CD4-positive, alpha-beta memory T cell (primary cell): ENCODE data around the gene SUMF2. TPM values are rescaled to one million over a fixed set of nuclear protein-coding genes. Genes with fewer than 3 reads are reported as not detected.

Source experiments
- CTCF ChIA-PET: fragments of 350-600 bp; sonication (Branson Sonifier 250); formaldehyde crosslinking; loops from one replicate; lab custom pipeline; 2021; ENCODE audit warnings: inconsistent platforms; ENCODE audit not compliant: partially characterized antibody; lab: Charles Lee
- POLR2A ChIA-PET: fragments of 350-600 bp; sonication (Branson Sonifier 250); formaldehyde crosslinking; loops from one replicate; lab custom pipeline; 2021; ENCODE audit not compliant: partially characterized antibody; lab: Charles Lee
- DNase-seq, 5 donors: peaks; one replicate each; pipeline versions ENCODE4 v3.0.0 to v3.0.0-alpha.2; 2020 to 2022; ENCODE audit warnings: mixed read lengths in 1 of 5
- H3K27ac ChIP-seq: one replicate; pipeline ENCODE4 v1.7.0; 2013; ENCODE audit warnings: low read depth, low read length
- H3K27me3 ChIP-seq: 2 replicates; pipeline ENCODE4 v1.7.0; 2013; ENCODE audit warnings: mild to moderate bottlenecking, low read length, moderate library complexity; ENCODE audit not compliant: insufficient read depth
- H3K36me3 ChIP-seq: 2 replicates; pipeline ENCODE4 v1.7.0; 2013; ENCODE audit warnings: mild to moderate bottlenecking, low read length, moderate library complexity; ENCODE audit not compliant: insufficient read depth
- H3K4me1 ChIP-seq: 2 replicates; pipeline ENCODE4 v1.7.0; 2013; ENCODE audit warnings: mild to moderate bottlenecking, low read length, moderate library complexity; ENCODE audit not compliant: insufficient read depth
- H3K4me3 ChIP-seq, 2 donors: one replicate each; pipeline ENCODE4 v1.7.0; 2013; ENCODE audit warnings: low read length in 2 of 2, mild to moderate bottlenecking in 1 of 2
- H3K9me3 ChIP-seq, 2 donors: one replicate each; pipeline ENCODE4 v1.7.0; 2013; ENCODE audit warnings: low read length in 2 of 2, control low read depth in 1 of 2; ENCODE audit not compliant: control insufficient read depth in 1 of 2
- H3K27ac Mint-ChIP-seq, 7 donors: one replicate each; pipeline ENCODE4 v1.8.0; 2020 to 2021; ENCODE audit warnings: mixed read lengths in 7 of 7, mild to moderate bottlenecking in 6 of 7, inconsistent platforms in 3 of 7, moderate library complexity in 3 of 7
- H3K27me3 Mint-ChIP-seq, 2 donors: one replicate each; pipeline ENCODE4 v1.8.0; 2020 to 2021; ENCODE audit warnings: mixed read lengths in 2 of 2
- H3K36me3 Mint-ChIP-seq, 2 donors: one replicate each; pipeline ENCODE4 v1.8.0; 2020 to 2021; ENCODE audit warnings: mixed read lengths in 2 of 2, inconsistent platforms in 1 of 2, mild to moderate bottlenecking in 1 of 2
- H3K4me1 Mint-ChIP-seq, 4 donors: one replicate each; pipeline ENCODE4 v1.8.0; 2020 to 2021; ENCODE audit warnings: mixed read lengths in 4 of 4, mild to moderate bottlenecking in 1 of 4
- H3K4me3 Mint-ChIP-seq, 8 donors: one replicate each; pipeline ENCODE4 v1.8.0; 2020 to 2021; ENCODE audit warnings: mixed read lengths in 8 of 8, mild to moderate bottlenecking in 7 of 8, moderate library complexity in 6 of 8, inconsistent platforms in 3 of 8
- H3K9me3 Mint-ChIP-seq, 8 donors: one replicate each; pipeline ENCODE4 v1.8.0; 2020 to 2021; ENCODE audit warnings: mixed read lengths in 8 of 8, mild to moderate bottlenecking in 5 of 8, inconsistent platforms in 3 of 8, moderate library complexity in 1 of 8
- intact Hi-C: fragments of 100-400 bp; cut with micrococcal nuclease; formaldehyde crosslinking; loops from one replicate; pipeline ENCODE4 v1.15.1; 2023
- polyA plus RNA-seq, 2 donors: library from polyadenylated mRNA; unstranded; fragments of 300-500 nt; fragmentation: Illumina TruSeq; gene quantifications; one replicate each; pipeline ENCODE4 v1.2.3, GENCODE V29; 2021
- total RNA-seq, 2 experiments: library from RNA; stranded (reverse); gene quantifications; one replicate each; pipeline ENCODE4 v1.2.3, GENCODE V29; 2021

SUMF2 gene
- total and polyA plus RNA-seq, 4 experiments from 2014 or later = 79.9 to 177 (median 164) TPM

DNA sequence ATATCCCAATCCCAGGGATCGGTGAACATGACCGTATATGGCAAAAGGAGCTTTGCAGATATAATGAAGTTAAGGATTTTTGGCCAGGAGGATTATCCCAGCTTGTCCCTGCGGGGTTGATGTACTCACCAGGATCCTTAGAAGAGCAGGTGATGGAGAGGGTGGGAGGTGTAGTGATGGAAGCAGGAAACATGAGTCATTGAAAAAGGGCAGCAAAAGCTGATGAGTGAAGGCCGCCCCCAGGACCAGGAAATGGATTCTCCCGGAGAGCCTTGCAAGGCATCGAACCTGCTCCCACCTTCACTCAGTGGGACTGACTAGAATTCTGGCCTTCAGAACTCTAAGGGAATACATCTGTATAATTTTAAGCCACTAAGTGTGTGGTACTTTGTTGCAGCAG is 57.4 kb downstream of the SUMF2 start:
- no peak overlapping the region for H3K4me3 ChIP-seq
- Mint-ChIP-seq H3K4me1 (no peaks in the 10 kb centered on the region), H3K27me3 (peaks cover 12 to 24% of the 10 kb centered on the region in 2 donors), H3K27ac (no peak overlapping the region), H3K9me3 (no peaks in the 10 kb centered on the region), H3K4me3 (no peak overlapping the region), H3K36me3 (no peaks in the 10 kb centered on the region)
- no peak for DNase-seq
- no peaks in the 10 kb centered on the region for H3K4me1 ChIP-seq
- H3K27me3 ChIP-seq = no peaks in the 10 kb centered on the region
- ChIA-PET CTCF (no interaction called here), POLR2A (no interaction called here)
- no peaks in the 10 kb centered on the region for H3K36me3 ChIP-seq
- H3K27ac ChIP-seq = no peak overlapping the region
- no peaks in the 10 kb centered on the region for H3K9me3 ChIP-seq
- intact Hi-C loops = no loop called here

DNA sequence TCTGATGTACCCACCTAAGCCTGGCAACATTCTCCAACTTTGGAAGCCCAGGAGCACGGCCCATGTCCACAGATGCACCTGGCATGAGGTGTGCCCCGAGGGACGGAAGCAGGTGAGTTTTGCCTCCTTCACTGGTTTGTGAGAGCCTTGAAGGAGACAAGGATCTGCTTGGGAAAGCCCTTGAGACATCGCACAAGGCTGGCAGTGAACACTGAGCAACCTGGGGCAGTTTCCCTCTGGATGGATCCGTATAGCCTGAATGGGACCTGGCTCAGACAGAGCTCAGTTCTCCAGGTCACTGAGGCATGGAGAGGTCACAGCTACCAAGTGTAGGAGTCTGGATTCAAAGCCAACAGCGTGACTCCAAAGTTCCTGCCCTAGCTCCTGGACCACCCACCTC is 60.9 kb downstream of the SUMF2 start:
- ChIA-PET POLR2A (interaction anchor here (0.6 kb wide), 1 partner anchor 863 kb away, joined by 4 read pairs; no protein-coding TSS in a partner anchor), CTCF (no interaction called here)
- H3K4me3 ChIP-seq = no peak overlapping the region
- H3K4me1 ChIP-seq = no peaks in the 10 kb centered on the region
- no peak overlapping the region for H3K27ac ChIP-seq
- no peaks in the 10 kb centered on the region for H3K4me1 Mint-ChIP-seq
- H3K4me3 Mint-ChIP-seq = no peak overlapping the region
- no peaks in the 10 kb centered on the region for H3K27me3 ChIP-seq
- DNase-seq = no peak
- H3K9me3 Mint-ChIP-seq = no peaks in the 10 kb centered on the region
- intact Hi-C loops = no loop called here
- no peaks in the 10 kb centered on the region for H3K36me3 Mint-ChIP-seq
- peaks cover 0 to 6% of the 10 kb centered on the region in 2 donors for H3K27me3 Mint-ChIP-seq
- H3K36me3 ChIP-seq = no peaks in the 10 kb centered on the region
- no peaks in the 10 kb centered on the region for H3K9me3 ChIP-seq
- H3K27ac Mint-ChIP-seq = no peak overlapping the region

DNA sequence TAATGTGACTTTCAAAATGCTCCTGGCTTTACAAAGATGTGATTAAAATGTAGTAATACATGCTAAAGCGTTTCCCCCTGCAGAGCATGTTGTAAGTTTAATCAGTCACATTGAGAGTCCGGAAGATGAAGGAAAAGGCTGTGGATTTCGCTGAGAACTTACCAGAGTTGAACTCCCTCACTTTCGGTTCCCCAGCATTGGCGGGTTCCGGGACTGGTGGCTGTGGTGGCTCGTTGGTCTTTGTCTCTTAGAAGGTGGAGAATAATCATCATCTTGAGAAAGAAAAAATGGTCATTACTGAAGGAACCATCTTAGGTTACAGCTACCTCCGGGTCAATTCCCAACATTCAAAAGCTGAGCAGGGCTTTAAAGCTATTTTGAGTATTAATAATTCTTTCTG is 61.7 kb downstream of the SUMF2 start:
- Histone ChIP-seq H3K4me3 (no peak overlapping the region), H3K4me1 (no peaks in the 10 kb centered on the region), H3K36me3 (no peaks in the 10 kb centered on the region), H3K27ac (no peak overlapping the region), H3K9me3 (no peaks in the 10 kb centered on the region), H3K27me3 (no peaks in the 10 kb centered on the region)
- CTCF ChIA-PET = no interaction called here
- Mint-ChIP-seq H3K36me3 (no peaks in the 10 kb centered on the region), H3K9me3 (no peaks in the 10 kb centered on the region), H3K27me3 (peaks cover 0 to 3% of the 10 kb centered on the region in 2 donors), H3K4me3 (no peak overlapping the region), H3K27ac (no peak overlapping the region), H3K4me1 (no peaks in the 10 kb centered on the region)
- no peak for DNase-seq
- POLR2A ChIA-PET = no interaction called here
- intact Hi-C loops = no loop called here

DNA sequence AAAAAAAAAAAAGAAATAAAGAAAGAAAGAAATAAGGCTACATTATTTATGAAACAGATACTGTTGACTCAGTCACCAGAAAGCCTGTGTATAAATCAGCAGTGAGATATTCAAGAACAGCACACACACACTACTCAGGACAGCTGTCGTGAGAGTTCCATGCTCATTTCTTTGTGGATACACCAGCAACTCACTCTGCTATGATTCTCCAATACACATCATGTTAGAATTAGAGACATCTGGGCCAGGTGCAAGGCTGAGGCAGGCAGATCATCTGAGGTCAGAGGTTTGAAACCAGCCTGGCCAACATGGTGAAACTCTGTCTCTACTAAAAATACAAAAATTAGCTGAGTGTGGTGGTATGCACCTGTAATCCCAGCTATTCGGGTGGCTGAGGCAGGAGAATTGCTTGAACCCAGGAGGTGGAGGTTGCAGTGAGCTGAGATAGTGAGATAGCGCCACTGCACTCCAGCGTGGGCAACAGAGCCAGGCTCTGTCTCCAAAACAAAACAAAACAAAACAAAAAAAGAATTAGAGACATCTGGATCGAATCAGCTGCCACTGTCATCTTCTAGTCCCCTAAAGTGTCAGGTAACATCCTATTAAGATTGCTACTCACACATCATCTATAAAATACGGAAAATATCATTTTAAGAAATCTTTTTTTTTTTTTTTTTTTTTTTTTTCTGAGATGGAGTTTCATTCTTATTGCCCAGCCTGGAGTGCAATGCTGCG is 63.3 kb downstream of the SUMF2 start:
- H3K4me3 ChIP-seq = no peak overlapping the region
- no peaks in the 10 kb centered on the region for H3K4me1 ChIP-seq
- no peaks in the 10 kb centered on the region for H3K27me3 ChIP-seq
- H3K36me3 ChIP-seq = no peaks in the 10 kb centered on the region
- DNase-seq = no peak
- CTCF ChIA-PET = no interaction called here
- H3K27ac Mint-ChIP-seq = peak overlapping the region in 1 of 7 donors; percentile 4
- H3K4me1 Mint-ChIP-seq = no peaks in the 10 kb centered on the region
- intact Hi-C loops = no loop called here
- no peaks in the 10 kb centered on the region for H3K9me3 ChIP-seq
- no peak overlapping the region for H3K27ac ChIP-seq
- POLR2A ChIA-PET = no interaction called here
- no peaks in the 10 kb centered on the region for H3K9me3 Mint-ChIP-seq
- H3K4me3 Mint-ChIP-seq = no peak overlapping the region
- no peaks in the 10 kb centered on the region for H3K36me3 Mint-ChIP-seq
- H3K27me3 Mint-ChIP-seq = no peaks in the 10 kb centered on the region

Other genes with a start within 250 kb of the SUMF2 start
- gene SEPTIN14, start 201.5 kb upstream of the SUMF2 start, total RNA-seq = not detected
- gene SEPTIN14, start 201.5 kb upstream of the SUMF2 start, polyA plus RNA-seq = not detected
- gene ZNF713, start 176.8 kb upstream of the SUMF2 start, total RNA-seq = 1 to 10 TPM; 2.8 to 4.7 TPM
- under 1 TPM; 0.18 to 0.85 TPM for gene ZNF713, start 176.8 kb upstream of the SUMF2 start, polyA plus RNA-seq
- gene MRPS17, start 112.4 kb upstream of the SUMF2 start, total RNA-seq = 10 to 100 TPM; 11.5 to 13.2 TPM
- 10 to 100 TPM; 15.1 to 17.8 TPM for gene MRPS17, start 112.4 kb upstream of the SUMF2 start, polyA plus RNA-seq
- gene NIPSNAP2, start 99.7 kb upstream of the SUMF2 start, total RNA-seq = 10 to 100 TPM; 29.0 to 33.3 TPM
- gene NIPSNAP2, start 99.7 kb upstream of the SUMF2 start, polyA plus RNA-seq = 10 to 100 TPM; 43.0 to 94.3 TPM
- gene PSPH, start 12.8 kb upstream of the SUMF2 start, total RNA-seq = 1 to 10 TPM; 4.3 to 8.0 TPM
- 1 to 10 TPM; 2.1 to 4.1 TPM for gene PSPH, start 12.8 kb upstream of the SUMF2 start, polyA plus RNA-seq
- 10 to 100 TPM; 72.9 to 78.2 TPM for gene CCT6A, start 12.5 kb upstream of the SUMF2 start, total RNA-seq
- 100 to 1,000 TPM in 1 of 2 donors, 10 to 100 TPM in 1; 94.7 to 113 TPM for gene CCT6A, start 12.5 kb upstream of the SUMF2 start, polyA plus RNA-seq
- gene PHKG1, start 28.7 kb downstream of the SUMF2 start, total RNA-seq = 1 to 10 TPM; 2.9 to 3.7 TPM
- under 1 TPM in 1 of 2 donors, not detected in 1; 0.53 TPM for gene PHKG1, start 28.7 kb downstream of the SUMF2 start, polyA plus RNA-seq
- gene CHCHD2, start 42.2 kb downstream of the SUMF2 start, total RNA-seq = 100 to 1,000 TPM; 147 to 156 TPM
- gene CHCHD2, start 42.2 kb downstream of the SUMF2 start, polyA plus RNA-seq = 100 to 1,000 TPM; 504 to 526 TPM
- gene NUPR2, start 52.1 kb downstream of the SUMF2 start, total RNA-seq = 1 to 10 TPM in 1 of 2 experiments, not detected in 1; 1.2 TPM
- gene NUPR2, start 52.1 kb downstream of the SUMF2 start, polyA plus RNA-seq = 1 to 10 TPM; 1.3 to 1.5 TPM